Measurements from ENCODE around the gene SOCS6.
"Not testable (repeated sequence)": the region's sequence is repeated elsewhere in the genome, so short reads cannot be mapped to it uniquely, and the experiment has no call there.

- not testable (repeated sequence) for TF ChIP-seq POLR2A (IDR thresholded peaks at IDR 0.05); CTCF (IDR thresholded peaks at IDR 0.05 in 8 of 11, conservative IDR thresholded peaks at IDR 0.05 in 3 of 11); POLR2AphosphoS5 (IDR thresholded peaks at IDR 0.05)
Measured at GRCh38 chr18:70367344-70367743, 78.5 kb downstream of the SOCS6 start.
